ENCODE data around the gene SYN1. TPM values are rescaled to one million over a fixed set of nuclear protein-coding genes. Genes with fewer than 3 reads are reported as not detected.

The SYN1 gene
- total and polyA plus RNA-seq, 8 donors = 1.0 to 7.2 (median 5.4) TPM

DNA sequence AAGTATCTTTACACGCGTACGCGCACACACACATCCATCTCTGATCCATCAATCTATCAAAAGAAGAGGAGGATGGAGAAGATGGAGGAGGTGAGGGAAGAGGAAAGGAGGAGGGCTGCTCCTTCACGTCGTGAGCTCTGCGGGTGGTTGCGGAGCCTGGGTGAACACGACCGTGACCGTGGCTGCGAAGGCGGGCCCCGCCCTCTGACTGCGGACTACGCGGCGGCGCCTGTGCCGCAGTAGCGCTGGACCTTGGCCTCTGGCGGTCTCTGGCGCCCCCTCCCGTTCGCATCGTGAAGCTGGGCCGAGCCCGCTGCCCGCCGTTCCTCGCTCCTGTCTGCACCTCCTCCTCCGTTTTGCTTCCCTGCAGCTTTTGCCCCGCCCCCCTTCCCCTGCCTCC is 96.4 kb downstream of the SYN1 start:
- peak; percentile 99 for ATAC-seq

More for the DNA sequence above, 96.4 kb downstream of the SYN1 start:
- Histone ChIP-seq H3K36me3 (no peaks in the 10 kb centered on the region), H3K9me3 (no peaks in the 10 kb centered on the region), H3K27me3 (no peaks in the 10 kb centered on the region), H3K4me3 (peak overlapping the region; percentile 20 to 37), H3K4me1 (peaks cover 0 to 4% of the 10 kb centered on the region in 2 donors), H3K27ac (no peak overlapping the region)
- peak; percentile 68 to 86 for TF ChIP-seq CTCF (IDR thresholded peaks at IDR 0.05)
- intact Hi-C loops (cut with DNase I) = loop anchor here in 1 of 2 donors (10.0 kb wide), 1 partner anchor 328 kb away; the partner anchor contains the start of gene UBA1
- peak; percentile 65 to 97 (median 84) for DNase-seq

Small RNA genes within 50 kb of the gene (microRNA-seq; reads per million reads assigned to microRNA genes)
- gene MIR4769 = 0 to 0.34 reads per million in 2 donors

Other genes with a start within 250 kb of the SYN1 start
- under 1 TPM; 0.20 to 0.29 TPM for gene ZNF157, start 249.3 kb downstream of the SYN1 start, total RNA-seq
- gene ZNF157, start 249.3 kb downstream of the SYN1 start, polyA plus RNA-seq (ENCODE audit: insufficient read length in 6 of 6) = 1 to 10 TPM in 3 of 6 donors, under 1 TPM in 3; 0.88 to 1.2 (median 1.0) TPM
- 10 to 100 TPM in 1 of 2 donors, 1 to 10 TPM in 1; 8.1 to 10.7 TPM for gene ZNF41, start 136.6 kb downstream of the SYN1 start, total RNA-seq
- gene ZNF41, start 136.6 kb downstream of the SYN1 start, polyA plus RNA-seq (ENCODE audit: insufficient read length in 6 of 6) = 10 to 100 TPM; 12.7 to 15.4 (median 14.4) TPM
- gene ARAF, start 58.7 kb downstream of the SYN1 start, total RNA-seq = 10 to 100 TPM; 92.7 to 93.1 TPM
- 10 to 100 TPM; 47.5 to 57.0 (median 51.4) TPM for gene ARAF, start 58.7 kb downstream of the SYN1 start, polyA plus RNA-seq (ENCODE audit: insufficient read length in 6 of 6)
- gene TIMP1, start 37.4 kb downstream of the SYN1 start, total RNA-seq = 1,000 to 10,000 TPM in 1 of 2 donors, 100 to 1,000 TPM in 1; 998 to 2,737 TPM
- 100 to 1,000 TPM; 107 to 148 (median 118) TPM for gene TIMP1, start 37.4 kb downstream of the SYN1 start, polyA plus RNA-seq (ENCODE audit: insufficient read length in 6 of 6)
- 10 to 100 TPM in 1 of 2 donors, 1 to 10 TPM in 1; 7.6 to 25.4 TPM for gene CFP, start 10.1 kb upstream of the SYN1 start, total RNA-seq
- 1 to 10 TPM; 4.2 to 7.0 (median 6.1) TPM for gene CFP, start 10.1 kb upstream of the SYN1 start, polyA plus RNA-seq (ENCODE audit: insufficient read length in 6 of 6)
- gene ELK1, start 30.7 kb upstream of the SYN1 start, total RNA-seq = 10 to 100 TPM; 28.2 to 35.2 TPM
- gene ELK1, start 30.7 kb upstream of the SYN1 start, polyA plus RNA-seq (ENCODE audit: insufficient read length in 6 of 6) = 10 to 100 TPM; 23.1 to 30.3 (median 26.4) TPM
- gene UXT, start 39.3 kb upstream of the SYN1 start, total RNA-seq = 100 to 1,000 TPM in 1 of 2 donors, 10 to 100 TPM in 1; 77.9 to 104 TPM
- gene UXT, start 39.3 kb upstream of the SYN1 start, polyA plus RNA-seq (ENCODE audit: insufficient read length in 6 of 6) = 100 to 1,000 TPM; 117 to 130 (median 120) TPM
- gene ZNF81, start 217.0 kb upstream of the SYN1 start, total RNA-seq = 10 to 100 TPM in 1 of 2 donors, 1 to 10 TPM in 1; 8.5 to 12.3 TPM
- gene ZNF81, start 217.0 kb upstream of the SYN1 start, polyA plus RNA-seq (ENCODE audit: insufficient read length in 6 of 6) = 1 to 10 TPM; 5.8 to 9.1 (median 6.5) TPM

All from left lung (tissue), 10 donors.